ENCODE results near the gene GIPC2.
A peak's percentile ranks its signal among the peaks of the same experiment; 100 is the strongest.

Gene GIPC2

DNA sequence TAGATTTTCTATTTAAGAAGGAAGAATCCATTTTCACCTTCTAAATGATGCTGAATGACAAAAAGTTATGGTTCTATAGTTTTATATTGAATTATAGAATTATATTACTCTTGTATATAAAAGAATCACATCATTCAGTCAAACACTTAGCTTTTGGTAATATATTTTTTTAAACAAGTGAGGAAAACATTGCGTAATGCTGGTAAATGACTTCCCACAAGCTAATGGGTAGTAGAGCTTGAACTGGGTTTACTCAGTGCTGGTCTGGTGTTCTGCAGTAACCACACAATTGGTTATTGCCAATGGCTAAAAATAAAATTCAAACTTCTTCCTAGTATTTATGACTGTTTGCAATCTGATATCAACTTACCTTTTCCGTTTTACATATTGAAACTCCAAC lies 10.6 kb upstream of the GIPC2 start:
- no peak overlapping the region for H3K4me3 ChIP-seq (ENCODE audit: low read depth, low read length)

DNA sequence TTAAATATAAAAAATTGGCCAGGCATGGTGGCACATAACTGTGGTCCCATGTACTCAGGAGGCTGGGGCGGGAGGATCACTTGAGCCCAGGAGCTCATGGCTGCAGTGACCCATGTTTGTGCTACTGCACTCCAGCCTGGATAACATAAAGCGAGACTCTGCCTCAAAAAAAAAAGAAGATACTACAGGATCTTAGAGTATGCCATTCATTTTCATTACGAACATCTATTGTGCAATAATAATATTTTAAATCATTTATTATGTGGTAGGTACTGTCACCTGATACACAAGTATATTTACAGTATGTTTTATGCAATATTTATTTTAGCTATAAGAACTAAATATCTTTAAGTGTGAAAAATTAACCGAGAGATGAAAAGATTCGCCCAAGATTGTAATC lies 9.3 kb upstream of the GIPC2 start:
- H3K4me3 ChIP-seq (ENCODE audit: low read depth, low read length): no peak overlapping the region

- no peak overlapping the region for H3K4me3 ChIP-seq (ENCODE audit: low read depth, low read length)
These were observed 7.7 kb upstream of the GIPC2 start for GRCh38 chr1:78038071-78038470.

- no peak overlapping the region for H3K4me3 ChIP-seq (ENCODE audit: low read depth, low read length)
These were observed 7.3 kb upstream of the GIPC2 start for GRCh38 chr1:78038491-78038939.

GRCh38 chr1:78040484-78041089 lies 5.2 kb upstream of the GIPC2 start:
- no peak overlapping the region for H3K4me3 ChIP-seq (ENCODE audit: low read depth, low read length)

- H3K4me3 ChIP-seq (ENCODE audit: low read depth, low read length): no peak overlapping the region
These were observed 2.3 kb upstream of the GIPC2 start for GRCh38 chr1:78043436-78043835.

GRCh38 chr1:78044796-78045562 lies 787 bp upstream of the GIPC2 start:
- peak overlapping the region; percentile 65 for H3K4me3 ChIP-seq (ENCODE audit: low read depth, low read length)

DNA sequence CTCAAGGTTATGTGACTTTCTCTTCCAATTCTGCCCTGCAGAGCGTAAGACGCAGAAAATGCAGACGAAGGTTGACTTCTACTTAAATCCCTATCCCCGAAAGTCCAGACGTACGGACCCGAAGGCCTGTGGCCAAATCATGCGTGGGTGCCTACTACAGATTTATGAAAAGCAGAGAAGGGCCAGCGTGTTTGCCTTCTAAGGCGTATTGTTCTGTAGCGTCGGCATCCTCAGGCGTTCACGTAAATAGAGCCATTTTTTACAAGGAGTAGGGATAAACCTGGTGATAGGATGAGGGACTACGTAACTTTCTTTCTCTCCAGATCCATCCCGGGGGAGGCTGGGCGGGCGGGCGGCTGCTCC lies 222 bp upstream of the GIPC2 start:
- H3K4me3 ChIP-seq (ENCODE audit: low read depth, low read length): peak overlapping the region; percentile 65

GRCh38 chr1:78047106-78047505 lies 1.3 kb downstream of the GIPC2 start:
- H3K4me3 ChIP-seq (ENCODE audit: low read depth, low read length): no peak overlapping the region

DNA sequence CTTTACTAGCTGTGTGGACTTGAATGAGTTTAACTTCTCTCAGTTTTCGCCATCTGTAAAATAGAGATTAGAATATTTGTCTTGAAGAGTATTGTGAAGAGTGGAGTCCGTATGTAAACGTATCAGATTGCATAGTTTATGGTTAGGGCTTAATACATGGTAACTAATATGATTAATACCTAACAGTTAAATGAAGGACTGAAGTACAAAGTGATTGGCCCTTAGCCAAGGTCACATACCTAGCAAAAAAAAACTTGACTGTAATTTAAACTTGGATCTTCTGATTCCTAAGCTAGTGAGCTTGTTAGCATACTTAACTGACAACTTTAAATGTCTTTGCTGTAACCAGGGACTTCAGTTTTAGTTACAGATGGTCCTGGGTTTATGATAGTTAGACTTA lies 1.9 kb downstream of the GIPC2 start:
- H3K4me3 ChIP-seq (ENCODE audit: low read depth, low read length): no peak overlapping the region

DNA sequence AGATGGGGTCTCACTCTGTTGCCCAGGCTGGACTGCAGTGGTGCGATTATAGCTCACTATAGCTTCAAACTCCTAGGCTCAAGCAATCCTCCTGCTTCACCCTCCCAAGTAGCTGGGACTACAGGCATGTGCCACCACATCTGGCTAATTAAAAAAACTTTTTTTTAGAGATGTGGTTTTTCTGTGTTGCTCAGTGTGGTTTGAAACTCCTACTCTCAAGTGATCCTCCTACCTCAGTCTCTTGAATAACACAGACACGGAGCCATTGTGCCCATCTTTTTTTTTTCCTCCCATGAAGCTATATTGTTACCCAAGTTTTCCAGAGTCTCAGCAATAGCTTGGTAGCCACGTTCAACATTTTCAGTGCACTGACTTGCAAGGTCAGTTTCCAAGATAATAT lies 2.7 kb downstream of the GIPC2 start:
- H3K4me3 ChIP-seq (ENCODE audit: low read depth, low read length): no peak overlapping the region

- H3K4me3 ChIP-seq (ENCODE audit: low read depth, low read length): no peak overlapping the region
These were observed 3.6 kb downstream of the GIPC2 start for GRCh38 chr1:78049396-78049795.

DNA sequence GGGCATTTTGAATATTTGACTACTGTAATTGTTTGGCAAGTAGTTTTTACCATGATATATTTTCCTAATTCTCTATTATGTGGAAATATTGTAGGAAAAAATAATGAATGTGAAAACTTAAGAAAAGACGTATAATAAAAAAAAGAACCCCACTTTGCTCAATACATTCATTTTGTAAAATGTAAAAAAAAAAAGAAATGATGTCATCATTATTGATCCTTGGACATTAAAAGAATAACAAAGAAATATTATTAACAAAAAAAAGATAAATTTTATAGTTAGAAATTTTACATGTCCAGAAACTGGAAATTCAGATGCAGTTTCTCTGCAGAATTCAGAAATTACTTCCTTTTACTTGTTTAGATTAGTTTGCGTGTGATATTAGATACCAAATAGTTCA lies 5.2 kb downstream of the GIPC2 start:
- H3K4me3 ChIP-seq (ENCODE audit: low read depth, low read length): no peak overlapping the region

GRCh38 chr1:78052685-78053405 lies 7.1 kb downstream of the GIPC2 start:
- no peak overlapping the region for H3K4me3 ChIP-seq (ENCODE audit: low read depth, low read length)

- H3K4me3 ChIP-seq (ENCODE audit: low read depth, low read length): no peak overlapping the region
These were observed 7.7 kb downstream of the GIPC2 start for GRCh38 chr1:78053498-78053897.

DNA sequence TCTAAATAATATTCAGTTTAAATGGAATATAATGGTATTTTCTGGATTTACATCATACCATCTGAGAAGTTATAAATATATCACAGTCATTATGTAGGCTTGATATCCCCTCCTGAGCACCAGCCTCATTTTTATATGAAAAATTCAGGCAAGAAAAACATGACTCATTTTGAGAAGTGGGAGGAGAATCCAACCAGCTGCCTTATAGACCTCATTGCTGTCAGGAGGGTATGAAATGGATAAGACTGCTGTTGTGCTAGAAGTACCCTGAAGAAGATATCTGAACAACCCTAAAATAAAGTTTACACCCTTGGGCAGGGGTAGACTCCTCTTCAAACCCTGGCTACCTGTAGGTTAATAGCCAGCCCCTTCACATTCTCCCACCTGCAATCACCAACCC lies 8.8 kb downstream of the GIPC2 start:
- H3K4me3 ChIP-seq (ENCODE audit: low read depth, low read length): no peak overlapping the region

- no peak overlapping the region for H3K4me3 ChIP-seq (ENCODE audit: low read depth, low read length)
These were observed 9.2 kb downstream of the GIPC2 start for GRCh38 chr1:78054972-78055371.

- no peak overlapping the region for H3K4me3 ChIP-seq (ENCODE audit: low read depth, low read length)
These were observed 9.9 kb downstream of the GIPC2 start for GRCh38 chr1:78055565-78056132.

DNA sequence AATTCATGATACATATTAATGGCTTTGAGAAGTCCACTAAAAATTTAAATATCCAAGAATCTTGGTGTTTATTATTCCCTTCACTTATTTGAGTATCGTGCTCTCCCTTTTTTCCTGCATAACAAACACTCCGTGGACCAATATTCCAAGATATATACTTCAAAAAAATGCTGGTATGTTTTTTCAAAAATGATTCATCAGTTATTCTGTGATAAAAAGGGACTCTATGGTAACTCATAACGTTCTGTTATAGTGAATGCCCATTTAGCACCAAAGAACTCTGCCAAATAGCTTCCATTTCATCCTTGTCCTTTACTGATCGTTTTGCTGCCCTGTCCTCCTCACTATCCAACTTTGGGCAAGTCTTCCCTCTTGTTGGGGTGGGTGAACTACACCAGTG lies 12.9 kb downstream of the GIPC2 start:
- H3K4me3 ChIP-seq (ENCODE audit: low read depth, low read length): no peak overlapping the region

- H3K4me3 ChIP-seq (ENCODE audit: low read depth, low read length): no peak overlapping the region
These were observed 15.2 kb downstream of the GIPC2 start for GRCh38 chr1:78060857-78061563.

DNA sequence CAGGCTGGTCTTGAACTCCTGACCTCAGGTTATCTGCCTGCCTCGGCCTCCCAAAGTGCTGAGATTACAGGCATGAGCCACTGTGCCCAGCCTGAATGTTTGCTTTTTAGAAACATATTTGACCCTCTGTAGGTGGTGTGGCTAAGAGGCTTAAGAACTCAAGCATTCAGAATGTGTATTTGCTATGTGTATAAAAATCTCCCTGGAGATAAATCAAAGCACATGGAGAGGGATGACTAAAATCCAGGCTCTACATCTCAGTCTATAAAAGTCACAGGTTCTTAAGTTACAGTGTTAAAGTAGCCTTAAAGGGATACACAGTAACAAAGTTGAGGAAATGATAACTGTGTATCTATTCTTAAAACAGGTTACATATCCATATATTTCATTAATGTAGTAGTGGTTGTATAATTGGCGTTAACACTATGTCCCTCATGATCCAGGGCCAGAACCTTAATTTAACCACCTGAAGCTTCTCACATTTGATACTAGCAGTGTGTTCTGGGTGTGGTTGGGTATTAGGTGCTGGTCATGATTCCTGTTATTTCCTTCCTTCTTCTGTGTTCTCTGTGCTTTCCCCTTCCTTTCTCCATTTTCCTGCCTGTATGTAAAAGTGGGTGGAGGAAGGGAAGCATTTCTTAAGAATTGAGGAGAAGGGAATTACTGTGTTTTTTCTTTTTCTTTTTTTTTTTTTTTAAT lies 16.2 kb downstream of the GIPC2 start:
- no peak overlapping the region for H3K4me3 ChIP-seq (ENCODE audit: low read depth, low read length)
